Measurements from ENCODE around the gene IL3. TPM values are rescaled to one million over a fixed set of nuclear protein-coding genes. Genes with fewer than 3 reads are reported as not detected.

Gene IL3
- total RNA-seq, 3 donors from 2014 or later (not counting 1 experiment from before 2014, with no cell fraction given): not detected

DNA sequence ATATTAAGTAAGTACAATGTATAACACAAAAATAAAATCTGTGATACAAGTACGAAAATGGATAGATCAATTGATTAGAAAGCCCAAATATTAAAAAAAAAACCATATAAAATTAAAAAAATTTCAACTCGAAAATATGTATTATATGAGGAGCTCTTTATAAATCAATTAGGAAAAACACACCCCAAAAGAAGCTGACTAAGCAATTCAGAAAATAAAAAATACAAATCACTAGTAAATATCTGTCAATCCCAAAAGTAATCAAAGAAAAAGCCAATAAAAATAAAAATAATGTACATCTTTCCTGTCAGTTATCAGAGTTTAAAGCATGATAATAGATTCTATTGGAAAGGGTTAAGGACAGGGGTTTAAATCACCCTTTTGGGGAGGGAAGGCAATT, 38.8 kb upstream of the IL3 start:
- no peak for DNase-seq
- TF ChIP-seq, protein P1, sequence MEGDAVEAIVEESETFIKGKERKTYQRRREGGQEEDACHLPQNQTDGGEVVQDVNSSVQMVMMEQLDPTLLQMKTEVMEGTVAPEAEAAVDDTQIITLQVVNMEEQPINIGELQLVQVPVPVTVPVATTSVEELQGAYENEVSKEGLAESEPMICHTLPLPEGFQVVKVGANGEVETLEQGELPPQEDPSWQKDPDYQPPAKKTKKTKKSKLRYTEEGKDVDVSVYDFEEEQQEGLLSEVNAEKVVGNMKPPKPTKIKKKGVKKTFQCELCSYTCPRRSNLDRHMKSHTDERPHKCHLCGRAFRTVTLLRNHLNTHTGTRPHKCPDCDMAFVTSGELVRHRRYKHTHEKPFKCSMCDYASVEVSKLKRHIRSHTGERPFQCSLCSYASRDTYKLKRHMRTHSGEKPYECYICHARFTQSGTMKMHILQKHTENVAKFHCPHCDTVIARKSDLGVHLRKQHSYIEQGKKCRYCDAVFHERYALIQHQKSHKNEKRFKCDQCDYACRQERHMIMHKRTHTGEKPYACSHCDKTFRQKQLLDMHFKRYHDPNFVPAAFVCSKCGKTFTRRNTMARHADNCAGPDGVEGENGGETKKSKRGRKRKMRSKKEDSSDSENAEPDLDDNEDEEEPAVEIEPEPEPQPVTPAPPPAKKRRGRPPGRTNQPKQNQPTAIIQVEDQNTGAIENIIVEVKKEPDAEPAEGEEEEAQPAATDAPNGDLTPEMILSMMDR (IDR thresholded peaks at IDR 0.05): no peak
- Histone ChIP-seq H3K27ac (ENCODE audit: low read length) (no peak overlapping the region), H3K4me3 (ENCODE audit: low read length) (no peak overlapping the region), H3K4me1 (ENCODE audit: control insufficient read depth, insufficient read depth, low read length) (peaks cover 57% of the 10 kb centered on the region), H3K9me3 (ENCODE audit: control insufficient read depth, insufficient read depth, low read length) (no peaks in the 10 kb centered on the region), H3K27me3 (ENCODE audit: control insufficient read depth, insufficient read depth, low read length) (no peaks in the 10 kb centered on the region), H3K36me3 (ENCODE audit: control insufficient read depth, insufficient read depth, low read length) (no peaks in the 10 kb centered on the region)
- no peak for ATAC-seq
- H3K9me3 Mint-ChIP-seq: no peaks in the 10 kb centered on the region
- H3K4me1 Mint-ChIP-seq: peaks cover 24 to 29% of the 10 kb centered on the region in 2 donors
- H3K27me3 Mint-ChIP-seq (ENCODE audit: low read depth in 2 of 2): peaks cover 4 to 10% of the 10 kb centered on the region in 2 donors
- no peak overlapping the region for H3K4me3 Mint-ChIP-seq
- no CpG with 5 or more reads among the region's 2 CpGs for WGBS (ENCODE audit: insufficient coverage)
- intact Hi-C loops (cut with micrococcal nuclease): no loop called here
- H3K36me3 Mint-ChIP-seq: no peaks in the 10 kb centered on the region
- H3K27ac Mint-ChIP-seq: no peak overlapping the region

DNA sequence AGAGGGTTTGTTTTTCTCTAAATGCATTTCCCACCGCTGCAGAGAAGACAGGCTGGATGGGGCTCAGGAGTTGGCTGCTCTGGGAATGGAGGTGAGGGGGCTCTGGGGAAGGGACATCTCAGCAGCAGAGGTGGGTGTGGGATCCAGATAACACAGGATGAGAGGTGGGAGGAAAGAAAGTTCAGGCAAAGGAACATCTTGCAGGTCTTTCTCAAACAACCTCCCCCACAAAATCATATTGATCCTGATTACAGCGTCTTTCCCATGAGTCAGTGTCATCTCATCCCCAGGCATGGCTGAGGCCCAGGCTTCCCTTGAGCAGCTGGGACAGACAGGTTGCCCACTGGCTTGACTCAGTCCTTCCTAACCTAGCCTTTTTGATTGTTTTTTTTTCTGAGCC, 37.7 kb upstream of the IL3 start:
- intact Hi-C loops (cut with micrococcal nuclease): no loop called here
- ATAC-seq (no peak), DNase-seq (no peak)
- Mint-ChIP-seq H3K9me3 (no peaks in the 10 kb centered on the region), H3K4me1 (peaks cover 22 to 28% of the 10 kb centered on the region in 2 donors), H3K27me3 (ENCODE audit: low read depth in 2 of 2) (peaks cover 0 to 4% of the 10 kb centered on the region in 2 donors), H3K27ac (peak overlapping the region; percentile 15 to 46), H3K36me3 (no peaks in the 10 kb centered on the region), H3K4me3 (no peak overlapping the region)
- Histone ChIP-seq H3K27ac (ENCODE audit: low read length) (no peak overlapping the region), H3K4me1 (ENCODE audit: control insufficient read depth, insufficient read depth, low read length) (peaks cover 58% of the 10 kb centered on the region), H3K36me3 (ENCODE audit: control insufficient read depth, insufficient read depth, low read length) (no peaks in the 10 kb centered on the region), H3K9me3 (ENCODE audit: control insufficient read depth, insufficient read depth, low read length) (no peaks in the 10 kb centered on the region), H3K27me3 (ENCODE audit: control insufficient read depth, insufficient read depth, low read length) (no peaks in the 10 kb centered on the region), H3K4me3 (ENCODE audit: low read length) (no peak overlapping the region)
- TF ChIP-seq, protein P1 (IDR thresholded peaks at IDR 0.05): no peak
- WGBS (ENCODE audit: insufficient coverage): 94% methylated on average over 2 of the region's 2 CpGs

DNA sequence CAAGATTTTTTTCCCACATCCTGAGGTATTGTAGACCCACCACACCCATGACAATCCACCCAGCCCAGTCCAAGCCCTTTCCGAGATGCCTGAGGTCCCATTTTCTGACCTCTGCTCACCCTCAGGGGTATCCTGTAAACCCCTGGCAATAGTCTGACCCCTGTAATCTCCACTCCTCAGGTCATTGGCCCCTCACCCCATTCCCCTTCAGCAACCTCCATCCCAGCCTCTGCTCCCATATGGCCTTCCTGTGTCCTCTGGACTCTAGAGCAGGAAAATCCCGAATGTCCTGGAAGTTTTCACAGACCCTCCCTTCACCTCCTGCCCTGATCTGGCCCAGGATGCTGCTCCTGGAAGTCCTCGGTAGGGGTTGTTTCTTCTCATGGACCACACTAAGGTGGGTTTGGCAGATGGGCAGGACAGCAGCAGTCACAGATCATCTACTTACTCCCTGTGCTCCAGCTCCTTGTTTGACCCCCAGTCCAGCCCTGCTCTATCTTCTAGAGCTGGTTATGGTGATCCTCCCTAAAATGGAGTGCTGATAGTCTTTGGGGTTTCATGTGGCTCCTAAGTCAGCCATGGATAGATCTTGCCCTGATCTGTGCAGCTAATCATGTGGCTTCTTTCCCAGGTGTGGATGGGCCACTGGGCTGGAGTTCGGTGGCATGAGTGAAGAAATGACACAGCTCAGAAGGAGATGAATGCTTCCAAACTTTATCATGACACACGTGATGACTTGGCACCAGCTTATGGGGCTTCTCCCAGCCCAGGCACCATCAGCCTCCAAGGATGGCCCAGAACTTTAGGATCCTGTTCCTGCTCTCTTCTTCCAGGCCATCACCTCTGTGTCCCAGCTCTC, 37.0 kb upstream of the IL3 start:
- H3K27ac Mint-ChIP-seq: peak overlapping the region in 1 of 2 donors; percentile 15
- H3K4me1 Mint-ChIP-seq: peaks cover 18 to 32% of the 10 kb centered on the region in 2 donors
- intact Hi-C loops (cut with micrococcal nuclease): no loop called here
- ATAC-seq (no peak), DNase-seq (peak; percentile 3 to 5)
- H3K9me3 Mint-ChIP-seq: no peaks in the 10 kb centered on the region
- H3K4me3 Mint-ChIP-seq: no peak overlapping the region
- Histone ChIP-seq H3K4me1 (ENCODE audit: control insufficient read depth, insufficient read depth, low read length) (peaks cover 58% of the 10 kb centered on the region), H3K27me3 (ENCODE audit: control insufficient read depth, insufficient read depth, low read length) (no peaks in the 10 kb centered on the region), H3K4me3 (ENCODE audit: low read length) (no peak overlapping the region), H3K27ac (ENCODE audit: low read length) (no peak overlapping the region), H3K36me3 (ENCODE audit: control insufficient read depth, insufficient read depth, low read length) (no peaks in the 10 kb centered on the region), H3K9me3 (ENCODE audit: control insufficient read depth, insufficient read depth, low read length) (no peaks in the 10 kb centered on the region)
- 84% methylated on average over 5 of the region's 5 CpGs for WGBS (ENCODE audit: insufficient coverage)
- H3K27me3 Mint-ChIP-seq (ENCODE audit: low read depth in 2 of 2): no peaks in the 10 kb centered on the region
- TF ChIP-seq, protein P1 (IDR thresholded peaks at IDR 0.05): no peak
- no peaks in the 10 kb centered on the region for H3K36me3 Mint-ChIP-seq
